LNCAP (cell line): ENCODE data around the gene CDH4.

Experiments
- CTCF ChIP-seq: fragments of 450-650 bp; IDR thresholded peaks from 2 replicates; pipeline ENCODE4 v1.5.1; 2017; ENCODE audit warnings: mild to moderate bottlenecking

The CDH4 gene

GRCh38 chr20:61862881-61863280 is 610.8 kb downstream of the CDH4 start:
- no peak for TF ChIP-seq CTCF

GRCh38 chr20:61864481-61864880 is 612.4 kb downstream of the CDH4 start:
- TF ChIP-seq CTCF = no peak

GRCh38 chr20:61865353-61865752 is 613.3 kb downstream of the CDH4 start:
- no peak for TF ChIP-seq CTCF

- TF ChIP-seq CTCF = no peak
Observed at GRCh38 chr20:61866165-61866564, 614.1 kb downstream of the CDH4 start.

GRCh38 chr20:61868006-61868405 is 615.9 kb downstream of the CDH4 start:
- no peak for TF ChIP-seq CTCF

- TF ChIP-seq CTCF = no peak
Observed at GRCh38 chr20:61868466-61869090, 616.5 kb downstream of the CDH4 start.

- no peak for TF ChIP-seq CTCF
Observed at GRCh38 chr20:61869750-61870507, 617.9 kb downstream of the CDH4 start.
